Astrocyte (in vitro differentiated cells and primary cell): ENCODE measurements around the gene MIDN. TPM values are rescaled to one million over a fixed set of nuclear protein-coding genes. Genes with fewer than 3 reads are reported as not detected.

Experiments
- DNase-seq: peaks from one replicate; pipeline ENCODE4 v3.0.0-alpha.2; 2010; ENCODE audit warnings: low read depth
- FAIRE-seq: peaks from 2 replicates; lab custom pipeline; 2011; peaks lifted over from hg19 to GRCh38; lab: Jason Lieb, UNC
- H2AFZ ChIP-seq: 2 replicates; pipeline ENCODE4 v1.6.0; 2012; ENCODE audit warnings: low read depth, low read length, inconsistent platforms
- H3K27ac ChIP-seq: 2 replicates; pipeline ENCODE4 v1.5.1; 2011; ENCODE audit warnings: low read depth, low read length, inconsistent platforms
- H3K27me3 ChIP-seq: 2 replicates; pipeline ENCODE4 v1.6.0; 2011; ENCODE audit warnings: low read length, inconsistent platforms; ENCODE audit not compliant: insufficient read depth
- H3K36me3 ChIP-seq: 2 replicates; pipeline ENCODE4 v1.5.1; 2011; ENCODE audit warnings: low read length, inconsistent platforms; ENCODE audit not compliant: insufficient read depth
- H3K4me1 ChIP-seq: 2 replicates; pipeline ENCODE4 v1.5.1; 2011; ENCODE audit warnings: low read length, inconsistent platforms; ENCODE audit not compliant: insufficient read depth
- H3K4me2 ChIP-seq: 2 replicates; pipeline ENCODE4 v1.6.0; 2012; ENCODE audit warnings: low read length, inconsistent platforms
- H3K4me3 ChIP-seq: 2 replicates; pipeline ENCODE4 v1.5.1; 2011; ENCODE audit warnings: low read depth, mild to moderate bottlenecking, low read length, inconsistent platforms; ENCODE audit not compliant: insufficient read depth
- H3K79me2 ChIP-seq: 2 replicates; pipeline ENCODE4 v1.6.0; 2012; ENCODE audit warnings: mild to moderate bottlenecking, low read length, inconsistent platforms; ENCODE audit not compliant: insufficient read depth
- H3K9ac ChIP-seq: 2 replicates; pipeline ENCODE4 v1.6.0; 2012; ENCODE audit warnings: mild to moderate bottlenecking, low read length, inconsistent platforms
- H3K9me3 ChIP-seq: 2 replicates; pipeline ENCODE4 v1.5.1; 2012; ENCODE audit warnings: low read depth, mild to moderate bottlenecking, low read length, inconsistent platforms; ENCODE audit not compliant: insufficient read depth
- H4K20me1 ChIP-seq: 2 replicates; pipeline ENCODE4 v1.6.0; 2012; ENCODE audit warnings: low read length, inconsistent platforms; ENCODE audit not compliant: insufficient read depth
- H3K27ac Mint-ChIP-seq: one replicate; pipeline ENCODE4 v1.8.0; 2021; ENCODE audit warnings: mild to moderate bottlenecking, mixed read lengths; ENCODE audit not compliant: unreplicated experiment
- H3K27me3 Mint-ChIP-seq: one replicate; pipeline ENCODE4 v1.8.0; 2021; ENCODE audit warnings: low read depth, mixed read lengths; ENCODE audit not compliant: unreplicated experiment
- H3K36me3 Mint-ChIP-seq: one replicate; pipeline ENCODE4 v1.8.0; 2021; ENCODE audit warnings: low read depth, mixed read lengths; ENCODE audit not compliant: unreplicated experiment
- H3K4me1 Mint-ChIP-seq: one replicate; pipeline ENCODE4 v1.8.0; 2021; ENCODE audit warnings: low read depth, mixed read lengths; ENCODE audit not compliant: unreplicated experiment
- H3K4me3 Mint-ChIP-seq: one replicate; pipeline ENCODE4 v1.8.0; 2021; ENCODE audit warnings: mild to moderate bottlenecking, moderate library complexity, mixed read lengths; ENCODE audit not compliant: unreplicated experiment
- H3K9me3 Mint-ChIP-seq: one replicate; pipeline ENCODE4 v1.8.0; 2021; ENCODE audit warnings: mild to moderate bottlenecking, mixed read lengths; ENCODE audit not compliant: unreplicated experiment
- EZH2 ChIP-seq: IDR thresholded peaks from 2 replicates; pipeline ENCODE4 v1.6.1; 2012; ENCODE audit warnings: mild to moderate bottlenecking, low read length, inconsistent platforms; ENCODE audit not compliant: insufficient read depth
- total RNA-seq: library from RNA; stranded (reverse); gene quantifications from 2 replicates; pipeline ENCODE4 v1.2.1, GENCODE V29; 2021
- TF ChIP-seq, protein P1 (sequence below): IDR thresholded peaks from 2 replicates; pipeline ENCODE4 v1.5.1; 2011; ENCODE audit warnings: low read depth, mild to moderate bottlenecking, inconsistent platforms, low read length, moderate library complexity; ENCODE audit not compliant: insufficient read depth

Gene MIDN
- total RNA-seq, 1 donor from 2014 or later, result 141 TPM

DNA sequence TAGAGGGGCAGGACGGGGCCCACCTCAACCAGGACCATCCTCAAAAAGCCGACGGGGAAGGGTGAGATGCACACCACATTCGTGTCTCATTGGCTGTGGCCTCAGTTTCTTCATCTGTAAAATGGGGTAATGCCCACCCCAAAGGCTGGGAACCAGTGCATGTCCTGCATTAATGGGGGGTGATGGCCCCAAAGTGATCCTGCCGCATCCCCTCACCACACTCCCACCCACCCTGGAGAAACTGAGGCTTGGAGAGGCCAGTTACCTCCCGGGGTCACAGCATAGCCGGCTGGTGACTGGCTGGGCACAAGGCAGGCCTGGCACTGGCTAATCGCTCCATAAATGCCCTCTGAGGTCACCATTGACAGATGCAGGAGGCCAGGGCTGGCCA lies 640 bp upstream of the MIDN start:
- Histone ChIP-seq H4K20me1 (peaks cover 35% of the 10 kb centered on the region), H2AFZ (no peak overlapping the region), H3K9me3 (no peaks in the 10 kb centered on the region), H3K27me3 (no peaks in the 10 kb centered on the region), H3K4me2 (peak overlapping the region; percentile 84), H3K79me2 (peaks cover 59% of the 10 kb centered on the region), H3K4me1 (peaks cover 32% of the 10 kb centered on the region), H3K9ac (peak overlapping the region; percentile 93), H3K27ac (peak overlapping the region; percentile 95), H3K36me3 (peaks cover 2% of the 10 kb centered on the region), H3K4me3 (no peak overlapping the region)
- TF ChIP-seq, protein P1, sequence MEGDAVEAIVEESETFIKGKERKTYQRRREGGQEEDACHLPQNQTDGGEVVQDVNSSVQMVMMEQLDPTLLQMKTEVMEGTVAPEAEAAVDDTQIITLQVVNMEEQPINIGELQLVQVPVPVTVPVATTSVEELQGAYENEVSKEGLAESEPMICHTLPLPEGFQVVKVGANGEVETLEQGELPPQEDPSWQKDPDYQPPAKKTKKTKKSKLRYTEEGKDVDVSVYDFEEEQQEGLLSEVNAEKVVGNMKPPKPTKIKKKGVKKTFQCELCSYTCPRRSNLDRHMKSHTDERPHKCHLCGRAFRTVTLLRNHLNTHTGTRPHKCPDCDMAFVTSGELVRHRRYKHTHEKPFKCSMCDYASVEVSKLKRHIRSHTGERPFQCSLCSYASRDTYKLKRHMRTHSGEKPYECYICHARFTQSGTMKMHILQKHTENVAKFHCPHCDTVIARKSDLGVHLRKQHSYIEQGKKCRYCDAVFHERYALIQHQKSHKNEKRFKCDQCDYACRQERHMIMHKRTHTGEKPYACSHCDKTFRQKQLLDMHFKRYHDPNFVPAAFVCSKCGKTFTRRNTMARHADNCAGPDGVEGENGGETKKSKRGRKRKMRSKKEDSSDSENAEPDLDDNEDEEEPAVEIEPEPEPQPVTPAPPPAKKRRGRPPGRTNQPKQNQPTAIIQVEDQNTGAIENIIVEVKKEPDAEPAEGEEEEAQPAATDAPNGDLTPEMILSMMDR, result no peak
- TF ChIP-seq EZH2, result no peak
- H3K36me3 Mint-ChIP-seq, result peaks cover 2% of the 10 kb centered on the region
- no peak for FAIRE-seq
- H3K27me3 Mint-ChIP-seq, result no peaks in the 10 kb centered on the region
- peaks cover 2% of the 10 kb centered on the region for H3K4me1 Mint-ChIP-seq
- no peak overlapping the region for H3K4me3 Mint-ChIP-seq
- H3K27ac Mint-ChIP-seq, result no peak overlapping the region
- DNase-seq, result no peak
- no peaks in the 10 kb centered on the region for H3K9me3 Mint-ChIP-seq

DNA sequence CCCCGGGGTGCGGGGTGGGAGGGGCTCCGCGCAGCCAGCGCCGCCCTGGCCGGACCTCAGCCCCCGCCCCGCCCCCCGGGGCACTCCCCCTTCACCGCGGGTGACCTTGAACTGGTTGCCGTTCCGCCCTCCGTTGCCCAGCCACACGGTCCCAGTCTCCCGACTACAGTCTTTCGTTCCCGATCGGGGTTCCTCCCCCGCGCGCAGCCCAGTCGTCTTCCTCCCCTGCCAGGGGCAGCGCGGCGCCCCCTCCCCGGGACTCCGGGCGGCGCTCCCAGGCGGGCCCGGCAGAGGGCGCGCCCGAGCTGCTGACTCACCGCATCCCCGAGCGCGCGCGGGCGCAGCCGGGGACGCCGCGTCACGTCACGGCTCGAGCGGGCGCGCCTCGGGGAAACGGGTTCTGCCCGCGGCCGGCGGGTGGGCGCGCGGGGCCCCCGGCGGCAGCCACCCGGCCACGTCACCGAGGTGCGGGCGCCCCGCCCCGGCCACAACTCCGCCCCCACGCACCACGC lies 459 bp downstream of the MIDN start:
- H4K20me1 ChIP-seq, result peaks cover 31% of the 10 kb centered on the region
- H3K4me2 ChIP-seq, result peak overlapping the region; percentile 84
- H3K9me3 Mint-ChIP-seq, result no peaks in the 10 kb centered on the region
- H3K79me2 ChIP-seq, result peaks cover 59% of the 10 kb centered on the region
- H2AFZ ChIP-seq, result no peak overlapping the region
- no peaks in the 10 kb centered on the region for H3K27me3 ChIP-seq
- TF ChIP-seq, protein P1, result peak; percentile 25
- TF ChIP-seq EZH2, result no peak
- H3K36me3 ChIP-seq, result peaks cover 2% of the 10 kb centered on the region
- no peaks in the 10 kb centered on the region for H3K27me3 Mint-ChIP-seq
- peak overlapping the region; percentile 76 for H3K4me3 ChIP-seq
- no peaks in the 10 kb centered on the region for H3K9me3 ChIP-seq
- H3K27ac Mint-ChIP-seq, result no peak overlapping the region
- H3K4me1 Mint-ChIP-seq, result peaks cover 2% of the 10 kb centered on the region
- peaks cover 2% of the 10 kb centered on the region for H3K36me3 Mint-ChIP-seq
- H3K9ac ChIP-seq, result peak overlapping the region; percentile 93
- no peak for DNase-seq
- H3K4me3 Mint-ChIP-seq, result peak overlapping the region; percentile 82
- FAIRE-seq, result no peak
- peaks cover 30% of the 10 kb centered on the region for H3K4me1 ChIP-seq
- H3K27ac ChIP-seq, result peak overlapping the region; percentile 95

DNA sequence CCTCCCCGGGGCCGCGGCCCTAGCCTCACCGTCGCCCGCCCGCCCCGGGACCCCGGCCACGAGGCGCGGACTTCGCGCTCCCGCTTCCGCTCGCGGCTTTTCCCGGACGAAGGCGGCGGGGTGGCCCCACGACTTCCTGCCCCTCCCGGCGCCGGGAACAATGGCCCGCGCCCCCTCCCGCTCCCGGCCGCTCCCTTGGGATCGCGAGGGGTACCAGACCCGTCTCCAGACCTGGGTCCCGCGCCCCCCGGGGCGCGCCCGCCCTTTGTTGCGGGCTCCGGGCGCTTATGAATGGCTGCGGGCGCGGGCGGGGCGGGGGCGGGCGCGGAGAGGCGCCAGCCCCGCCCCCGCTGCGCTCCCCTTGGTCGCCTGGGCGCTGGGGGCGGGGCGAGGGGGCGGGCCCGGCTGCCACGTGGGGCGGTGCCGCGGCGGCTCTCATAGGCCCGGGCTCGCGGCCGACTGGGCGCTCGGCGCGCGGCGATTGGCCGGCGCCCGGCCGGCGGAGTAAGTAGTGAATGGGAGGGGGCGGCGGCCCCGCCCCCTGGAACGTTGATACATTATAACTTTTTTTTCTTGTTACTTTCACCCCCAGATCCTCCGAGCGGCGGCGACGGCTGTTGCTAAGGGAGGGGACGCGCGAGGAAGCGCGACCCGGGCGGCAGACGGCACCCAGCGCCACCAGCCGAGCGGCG lies 1.1 kb downstream of the MIDN start:
- Histone ChIP-seq H3K36me3 (peaks cover 3% of the 10 kb centered on the region), H3K4me2 (peak overlapping the region; percentile 100), H3K79me2 (peaks cover 60% of the 10 kb centered on the region), H3K4me3 (peak overlapping the region; percentile 84), H2AFZ (no peak overlapping the region), H3K27ac (peak overlapping the region; percentile 95), H3K4me1 (peaks cover 31% of the 10 kb centered on the region), H4K20me1 (peaks cover 32% of the 10 kb centered on the region), H3K9ac (peak overlapping the region; percentile 93), H3K27me3 (no peaks in the 10 kb centered on the region), H3K9me3 (no peaks in the 10 kb centered on the region)
- H3K4me1 Mint-ChIP-seq, result peaks cover 3% of the 10 kb centered on the region
- H3K4me3 Mint-ChIP-seq, result peak overlapping the region; percentile 80
- H3K9me3 Mint-ChIP-seq, result no peaks in the 10 kb centered on the region
- no peak for FAIRE-seq
- peaks cover 2% of the 10 kb centered on the region for H3K36me3 Mint-ChIP-seq
- DNase-seq, result peak; percentile 84
- no peak for TF ChIP-seq EZH2
- TF ChIP-seq, protein P1, result no peak
- no peaks in the 10 kb centered on the region for H3K27me3 Mint-ChIP-seq
- H3K27ac Mint-ChIP-seq, result no peak overlapping the region
